ENCODE results near the gene LINC00237. TPM values are rescaled to one million over a fixed set of nuclear protein-coding genes. Genes with fewer than 3 reads are reported as not detected.
A peak's percentile ranks its signal among the peaks of the same experiment; 100 is the strongest.

LINC00237 gene
- total RNA-seq, 2 donors from 2014 or later, result not detected

GRCh38 chr20:21074605-21075336 lies 31.4 kb downstream of the LINC00237 start:
- Mint-ChIP-seq H3K4me3 (peak overlapping the region; percentile 21), H3K36me3 (no peaks in the 10 kb centered on the region), H3K27ac (no peak overlapping the region), H3K4me1 (ENCODE audit: low read depth in 2 of 2) (peaks cover 0 to 7% of the 10 kb centered on the region in 2 donors), H3K27me3 (peaks cover 25 to 39% of the 10 kb centered on the region in 2 donors), H3K9me3 (no peaks in the 10 kb centered on the region)
- no peak for DNase-seq (ENCODE audit: low spot score)
- ATAC-seq, result peak in 1 of 2 donors; percentile 90

DNA sequence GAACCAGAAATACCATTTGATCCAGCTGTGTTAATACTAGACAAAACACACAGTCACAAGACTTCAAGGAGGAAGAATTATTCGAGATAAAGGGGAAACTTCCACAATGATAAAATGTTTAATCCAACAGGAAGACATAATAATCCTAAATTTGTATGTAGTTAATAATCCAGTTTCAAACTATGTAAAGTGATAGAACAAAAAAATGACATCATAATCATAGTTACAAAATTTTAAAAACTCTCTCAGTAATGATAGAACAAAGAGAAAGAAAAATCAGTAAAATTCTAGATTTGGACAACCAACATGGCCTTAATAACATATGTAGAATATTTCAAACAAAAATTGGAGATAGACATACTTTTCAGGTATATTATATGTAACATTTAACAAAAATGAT lies 38.9 kb downstream of the LINC00237 start:
- no peaks in the 10 kb centered on the region for H3K4me1 Mint-ChIP-seq (ENCODE audit: low read depth in 2 of 2)
- no peaks in the 10 kb centered on the region for H3K36me3 Mint-ChIP-seq
- no peak for DNase-seq (ENCODE audit: low spot score)
- no peak overlapping the region for H3K27ac Mint-ChIP-seq
- no peak for ATAC-seq
- H3K27me3 Mint-ChIP-seq, result peaks cover 27 to 53% of the 10 kb centered on the region in 2 donors
- no peaks in the 10 kb centered on the region for H3K9me3 Mint-ChIP-seq
- no peak overlapping the region for H3K4me3 Mint-ChIP-seq

GRCh38 chr20:21064924-21065323 lies 41.2 kb downstream of the LINC00237 start:
- DNase-seq (ENCODE audit: low spot score), result no peak
- peaks cover 22 to 49% of the 10 kb centered on the region in 2 donors for H3K27me3 Mint-ChIP-seq
- no peaks in the 10 kb centered on the region for H3K36me3 Mint-ChIP-seq
- H3K4me1 Mint-ChIP-seq (ENCODE audit: low read depth in 2 of 2), result no peaks in the 10 kb centered on the region
- H3K27ac Mint-ChIP-seq, result no peak overlapping the region
- no peaks in the 10 kb centered on the region for H3K9me3 Mint-ChIP-seq
- ATAC-seq, result no peak
- no peak overlapping the region for H3K4me3 Mint-ChIP-seq

DNA sequence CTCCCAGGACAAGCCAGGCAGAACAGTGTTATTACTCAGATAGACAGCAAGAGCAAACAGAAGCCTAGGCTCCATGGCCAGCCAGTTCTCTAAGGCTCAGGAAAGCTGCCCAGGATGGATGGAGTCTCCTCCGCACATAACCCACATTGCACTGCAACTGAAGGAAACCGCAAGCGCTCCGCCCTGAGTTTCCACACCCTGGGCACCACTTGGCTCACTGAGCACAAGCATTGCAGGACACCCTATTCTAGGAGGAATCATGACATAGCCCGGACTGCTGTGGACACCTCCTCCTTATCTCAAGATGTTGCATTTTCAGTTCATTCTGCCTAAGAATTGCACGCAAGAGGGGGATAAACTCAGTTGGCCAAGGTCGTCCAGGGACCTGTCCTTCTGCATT lies 42.9 kb downstream of the LINC00237 start:
- Mint-ChIP-seq H3K27ac (no peak overlapping the region), H3K36me3 (no peaks in the 10 kb centered on the region), H3K4me1 (ENCODE audit: low read depth in 2 of 2) (no peaks in the 10 kb centered on the region), H3K9me3 (no peaks in the 10 kb centered on the region), H3K27me3 (peaks cover 24 to 60% of the 10 kb centered on the region in 2 donors), H3K4me3 (no peak overlapping the region)
- ATAC-seq (no peak), DNase-seq (ENCODE audit: low spot score) (no peak)

GRCh38 chr20:21053002-21053762 lies 53.0 kb downstream of the LINC00237 start:
- Mint-ChIP-seq H3K4me3 (no peak overlapping the region), H3K27me3 (peaks cover 29 to 35% of the 10 kb centered on the region in 2 donors), H3K4me1 (ENCODE audit: low read depth in 2 of 2) (no peaks in the 10 kb centered on the region), H3K27ac (no peak overlapping the region), H3K36me3 (no peaks in the 10 kb centered on the region), H3K9me3 (no peaks in the 10 kb centered on the region)
- ATAC-seq, result no peak
- DNase-seq (ENCODE audit: low spot score), result no peak

DNA sequence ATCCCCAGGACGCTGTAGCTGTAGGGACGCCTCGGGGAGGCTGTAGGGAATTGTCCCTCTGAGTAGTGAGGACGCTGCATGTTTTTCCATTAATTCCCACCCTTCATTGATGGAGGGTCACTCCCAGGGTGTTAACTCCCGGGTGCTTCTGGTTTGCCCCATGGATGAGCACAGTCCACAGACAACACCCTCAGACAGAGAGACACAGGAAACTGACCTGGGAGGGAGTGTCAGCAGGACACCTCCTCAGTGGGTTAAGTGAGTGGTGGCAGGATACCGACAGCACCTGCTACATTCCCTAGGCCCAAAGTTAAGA lies 53.5 kb downstream of the LINC00237 start:
- H3K4me1 Mint-ChIP-seq (ENCODE audit: low read depth in 2 of 2), result no peaks in the 10 kb centered on the region
- H3K27me3 Mint-ChIP-seq, result peaks cover 26 to 30% of the 10 kb centered on the region in 2 donors
- no peak for DNase-seq (ENCODE audit: low spot score)
- no peaks in the 10 kb centered on the region for H3K36me3 Mint-ChIP-seq
- H3K27ac Mint-ChIP-seq, result no peak overlapping the region
- no peak for ATAC-seq
- no peak overlapping the region for H3K4me3 Mint-ChIP-seq
- H3K9me3 Mint-ChIP-seq, result no peaks in the 10 kb centered on the region

GRCh38 chr20:21052241-21052640 lies 53.9 kb downstream of the LINC00237 start:
- DNase-seq (ENCODE audit: low spot score), result no peak
- Mint-ChIP-seq H3K27me3 (peaks cover 26% of the 10 kb centered on the region in 2 donors), H3K9me3 (no peaks in the 10 kb centered on the region), H3K4me1 (ENCODE audit: low read depth in 2 of 2) (no peaks in the 10 kb centered on the region), H3K36me3 (no peaks in the 10 kb centered on the region), H3K4me3 (no peak overlapping the region), H3K27ac (no peak overlapping the region)
- ATAC-seq, result peak in 1 of 2 donors; percentile 30

DNA sequence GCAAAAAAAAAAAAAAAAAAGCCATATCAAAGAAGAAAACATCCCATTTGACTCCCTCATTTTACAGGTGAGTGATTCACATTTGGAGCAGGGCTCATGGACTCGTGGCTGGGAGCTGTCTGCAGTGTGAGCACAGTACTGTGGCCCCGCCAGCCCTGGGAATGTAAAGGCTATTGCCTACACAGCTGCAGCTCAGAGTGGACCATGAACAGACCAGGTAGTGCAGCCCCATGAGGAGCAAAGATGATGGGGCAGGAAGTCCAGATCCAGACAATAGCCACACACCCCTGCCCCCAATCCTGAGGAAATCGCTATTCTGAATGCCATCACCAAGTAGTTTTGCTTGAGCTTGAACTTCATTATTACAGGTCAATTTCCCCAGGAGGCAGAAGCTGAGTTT lies 55.4 kb downstream of the LINC00237 start:
- H3K4me3 Mint-ChIP-seq, result no peak overlapping the region
- H3K27me3 Mint-ChIP-seq, result peaks cover 19 to 30% of the 10 kb centered on the region in 2 donors
- no peak for ATAC-seq
- no peaks in the 10 kb centered on the region for H3K9me3 Mint-ChIP-seq
- DNase-seq (ENCODE audit: low spot score), result no peak
- H3K27ac Mint-ChIP-seq, result no peak overlapping the region
- no peaks in the 10 kb centered on the region for H3K36me3 Mint-ChIP-seq
- no peaks in the 10 kb centered on the region for H3K4me1 Mint-ChIP-seq (ENCODE audit: low read depth in 2 of 2)

DNA sequence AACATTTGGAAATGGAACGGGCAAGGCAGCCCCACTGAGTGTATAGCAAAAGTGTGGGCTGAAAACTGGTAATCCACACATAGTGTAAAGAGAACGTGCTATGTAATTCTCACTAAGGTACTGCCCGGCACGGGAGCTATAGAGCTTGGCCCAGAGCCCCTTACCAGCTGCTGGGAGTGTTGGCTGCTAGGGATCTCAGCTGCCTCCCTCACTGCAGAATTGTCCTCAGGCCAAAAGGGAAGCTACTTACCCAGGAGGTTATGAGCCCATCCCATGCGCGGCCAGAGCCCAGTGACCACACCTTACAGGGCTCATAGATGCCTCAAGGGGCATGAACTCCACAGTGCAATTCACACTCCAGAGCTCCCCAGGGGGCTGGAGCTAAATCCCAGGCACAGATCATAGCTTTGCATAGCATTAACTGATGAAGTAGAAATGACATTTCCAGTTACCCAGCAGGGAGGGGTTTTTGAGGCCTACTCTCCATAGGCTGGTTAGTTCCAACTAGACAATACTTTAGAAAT lies 56.8 kb downstream of the LINC00237 start:
- Mint-ChIP-seq H3K4me3 (no peak overlapping the region), H3K9me3 (no peaks in the 10 kb centered on the region), H3K4me1 (ENCODE audit: low read depth in 2 of 2) (no peaks in the 10 kb centered on the region), H3K36me3 (no peaks in the 10 kb centered on the region), H3K27me3 (peaks cover 9 to 30% of the 10 kb centered on the region in 2 donors), H3K27ac (no peak overlapping the region)
- ATAC-seq (no peak), DNase-seq (ENCODE audit: low spot score) (no peak)

GRCh38 chr20:21048841-21049273 lies 57.3 kb downstream of the LINC00237 start:
- DNase-seq (ENCODE audit: low spot score), result no peak
- no peaks in the 10 kb centered on the region for H3K9me3 Mint-ChIP-seq
- no peaks in the 10 kb centered on the region for H3K36me3 Mint-ChIP-seq
- H3K4me3 Mint-ChIP-seq, result no peak overlapping the region
- H3K27ac Mint-ChIP-seq, result no peak overlapping the region
- H3K27me3 Mint-ChIP-seq, result peaks cover 5 to 28% of the 10 kb centered on the region in 2 donors
- H3K4me1 Mint-ChIP-seq (ENCODE audit: low read depth in 2 of 2), result no peaks in the 10 kb centered on the region
- peak; percentile 62 to 67 for ATAC-seq

GRCh38 chr20:21047981-21048380 lies 58.2 kb downstream of the LINC00237 start:
- no peak for DNase-seq (ENCODE audit: low spot score)
- H3K27ac Mint-ChIP-seq, result no peak overlapping the region
- no peaks in the 10 kb centered on the region for H3K36me3 Mint-ChIP-seq
- no peaks in the 10 kb centered on the region for H3K4me1 Mint-ChIP-seq (ENCODE audit: low read depth in 2 of 2)
- peaks cover 0 to 22% of the 10 kb centered on the region in 2 donors for H3K27me3 Mint-ChIP-seq
- H3K9me3 Mint-ChIP-seq, result no peaks in the 10 kb centered on the region
- no peak overlapping the region for H3K4me3 Mint-ChIP-seq
- ATAC-seq, result no peak

GRCh38 chr20:21046413-21047070 lies 59.6 kb downstream of the LINC00237 start:
- peak in 1 of 2 donors; percentile 12 for ATAC-seq
- Mint-ChIP-seq H3K27me3 (peaks cover 0 to 12% of the 10 kb centered on the region in 2 donors), H3K36me3 (no peaks in the 10 kb centered on the region), H3K27ac (no peak overlapping the region), H3K4me3 (no peak overlapping the region), H3K9me3 (no peaks in the 10 kb centered on the region), H3K4me1 (ENCODE audit: low read depth in 2 of 2) (no peaks in the 10 kb centered on the region)
- no peak for DNase-seq (ENCODE audit: low spot score)
